Measurements from ENCODE around the gene MGLL.
"Not testable (repeated sequence)": the region's sequence is repeated elsewhere in the genome, so short reads cannot be mapped to it uniquely, and the experiment has no call there.

Gene MGLL

DNA sequence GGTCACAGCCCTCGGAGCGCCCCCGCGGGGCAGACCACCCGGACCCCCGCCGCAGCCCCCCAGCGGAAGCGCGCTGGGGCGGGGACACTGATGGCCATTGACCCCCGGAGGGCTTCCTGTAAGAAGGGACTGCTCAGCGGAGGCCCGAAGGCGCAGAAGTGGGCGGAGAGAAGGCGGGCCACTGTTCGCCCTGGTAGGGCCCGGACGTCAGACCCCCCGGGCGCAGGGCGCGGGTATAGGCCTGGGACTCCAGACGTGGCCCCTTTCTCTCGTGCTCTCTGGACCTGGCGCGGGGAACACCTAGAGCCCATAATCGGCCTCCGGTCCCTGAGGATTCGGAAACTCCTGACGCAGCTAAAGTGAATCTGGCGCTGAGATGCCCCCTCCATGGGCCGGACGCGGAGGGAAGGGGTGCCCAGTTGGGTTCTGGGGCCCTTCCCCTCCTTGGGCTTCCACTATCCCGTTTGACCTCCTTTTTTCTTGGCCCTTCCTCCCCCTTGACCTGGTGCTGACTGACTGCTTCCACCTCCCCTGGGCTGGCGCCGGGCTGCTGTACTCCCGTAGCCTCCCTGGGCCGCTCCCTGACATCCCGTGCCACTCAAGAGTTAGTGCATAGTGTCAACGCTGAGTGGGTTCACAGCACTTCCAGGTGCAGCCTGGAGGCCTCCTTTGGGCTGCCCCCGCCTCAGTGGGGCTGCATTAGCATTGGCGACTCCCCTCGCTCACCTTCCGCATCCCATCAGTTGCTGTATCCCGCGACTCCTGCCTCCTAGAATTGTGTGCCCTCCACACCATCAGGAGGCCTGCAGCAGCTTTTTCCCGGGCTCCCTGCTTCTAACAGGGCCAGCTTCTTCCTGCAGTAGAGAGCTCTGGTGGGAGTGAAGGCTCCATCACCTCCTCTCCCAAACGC is 148.9 kb downstream of the MGLL start:
- peak; percentile 49 for DNase-seq (ENCODE audit: low spot score)

DNA sequence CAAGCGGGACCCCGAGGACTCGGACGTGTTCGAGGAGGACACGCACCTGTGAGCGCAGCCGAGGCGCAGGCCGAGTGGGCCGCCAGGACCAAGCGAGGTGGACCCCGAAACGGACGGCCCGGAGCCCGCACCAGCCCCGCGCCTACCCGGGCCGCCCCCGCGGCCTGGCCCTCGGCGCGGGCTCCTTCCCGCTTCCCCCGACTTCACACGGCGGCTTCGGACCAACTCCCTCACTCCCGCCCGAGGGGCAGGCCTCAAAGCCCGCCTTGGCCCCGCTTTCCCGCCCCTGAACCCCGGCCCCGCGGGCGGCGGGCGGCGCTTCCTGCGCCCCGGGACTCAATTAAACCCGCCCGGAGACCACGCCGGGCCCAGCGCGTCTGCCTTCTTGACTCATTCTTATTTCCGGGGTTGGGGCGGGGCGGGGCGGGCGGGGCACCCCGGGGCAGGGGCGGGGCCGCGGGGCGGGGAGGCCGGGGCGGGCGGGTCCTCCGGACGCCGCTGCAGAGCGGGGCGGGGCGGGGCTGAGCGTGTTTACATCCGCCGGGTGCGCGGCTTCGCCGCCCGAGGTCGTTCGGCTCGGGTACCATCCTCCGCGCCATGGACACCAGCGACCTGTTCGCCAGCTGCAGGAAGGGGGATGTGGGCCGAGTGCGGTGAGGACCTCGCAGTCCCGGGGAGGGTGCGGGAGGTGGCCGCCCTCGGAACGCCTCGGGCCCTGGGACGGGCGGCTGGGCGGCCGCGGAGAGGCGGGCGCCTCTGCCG is 149.7 kb downstream of the MGLL start, which contains the start of gene ABTB1:
ABTB1 (plus strand) TSS at position 524 of the 762 bp plus-strand sequence; CDS start at position 598, 74 bp downstream.
- DNase-seq (ENCODE audit: low spot score): peak; percentile 86

DNA sequence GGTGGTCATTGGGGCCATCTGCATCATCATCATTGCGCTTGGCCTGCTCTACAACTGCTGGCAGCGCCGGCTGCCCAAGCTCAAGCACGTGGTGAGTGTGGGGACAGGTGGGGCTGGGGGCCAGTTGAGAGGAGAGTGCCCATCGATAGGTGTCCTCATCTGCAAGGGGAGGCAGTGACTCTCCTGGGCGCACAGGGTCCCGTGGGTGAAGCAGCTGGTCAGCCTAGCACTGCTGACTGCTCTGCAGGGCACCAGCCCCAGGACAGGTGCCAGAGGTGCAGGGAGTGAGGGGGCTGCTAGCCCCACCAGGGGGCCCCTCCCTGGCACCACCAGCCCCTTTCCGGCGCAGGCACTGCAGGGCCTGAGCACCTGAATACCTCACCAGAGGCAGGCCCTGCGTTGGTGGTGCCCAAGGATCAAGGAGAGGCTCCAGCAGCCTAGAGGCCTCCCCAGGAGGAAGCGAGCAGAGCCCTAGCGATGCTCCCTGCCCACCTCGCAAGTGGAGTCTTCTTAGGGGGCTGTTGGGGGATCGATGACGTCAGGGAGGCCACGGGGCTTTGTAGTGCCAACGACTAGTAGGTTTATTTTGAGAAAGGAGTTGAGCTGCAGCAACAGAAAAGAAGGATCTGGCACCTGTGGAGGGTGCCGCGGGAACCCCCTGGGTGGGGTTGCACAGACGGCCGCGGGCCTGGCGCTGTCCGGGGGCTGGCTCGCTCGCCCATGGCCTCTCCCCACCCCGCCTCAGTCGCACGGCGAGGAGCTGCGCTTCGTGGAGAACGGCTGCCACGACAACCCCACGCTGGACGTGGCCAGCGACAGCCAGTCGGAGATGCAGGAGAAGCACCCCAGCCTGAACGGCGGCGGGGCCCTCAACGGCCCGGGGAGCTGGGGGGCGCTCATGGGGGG is 150.5 kb downstream of the MGLL start:
- peak; percentile 19 for DNase-seq (ENCODE audit: low spot score)

DNA sequence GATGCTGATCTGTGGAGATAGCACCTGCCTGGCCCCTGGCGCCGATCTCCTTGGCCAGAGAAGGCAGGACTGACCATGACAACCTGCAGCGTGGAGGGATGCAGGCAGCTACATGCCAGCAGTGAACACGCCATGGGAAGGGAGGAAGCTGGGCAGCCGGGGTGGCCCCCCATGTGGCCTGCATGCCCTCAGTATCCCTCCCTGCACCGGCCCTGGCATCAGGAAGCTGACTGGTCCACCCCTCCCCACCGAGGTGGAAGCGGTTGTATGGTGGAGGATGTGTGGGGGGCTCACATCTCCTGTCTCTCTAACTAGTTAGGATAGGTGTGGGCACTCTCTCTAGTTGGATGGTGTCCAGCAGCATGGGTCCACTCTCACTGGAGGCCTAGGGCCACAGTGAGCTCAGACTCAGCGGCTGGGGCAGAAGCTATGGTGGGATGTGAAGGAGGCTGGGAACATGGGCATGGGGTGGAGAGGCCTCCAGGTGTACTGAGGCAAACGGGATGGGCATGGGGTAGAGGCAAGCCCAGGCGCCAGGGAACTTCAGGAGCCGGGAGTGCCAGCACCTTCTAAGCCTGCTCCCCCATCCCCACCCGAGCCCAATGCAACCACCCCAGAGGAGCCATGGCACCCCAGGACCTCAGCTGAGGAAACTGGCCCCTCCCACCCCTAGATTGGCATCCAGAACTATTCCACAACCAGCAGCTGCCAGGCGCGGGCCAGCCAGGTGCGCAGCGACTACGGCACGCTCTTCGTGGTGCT is 151.4 kb downstream of the MGLL start:
- no peak for DNase-seq (ENCODE audit: low spot score)

DNA sequence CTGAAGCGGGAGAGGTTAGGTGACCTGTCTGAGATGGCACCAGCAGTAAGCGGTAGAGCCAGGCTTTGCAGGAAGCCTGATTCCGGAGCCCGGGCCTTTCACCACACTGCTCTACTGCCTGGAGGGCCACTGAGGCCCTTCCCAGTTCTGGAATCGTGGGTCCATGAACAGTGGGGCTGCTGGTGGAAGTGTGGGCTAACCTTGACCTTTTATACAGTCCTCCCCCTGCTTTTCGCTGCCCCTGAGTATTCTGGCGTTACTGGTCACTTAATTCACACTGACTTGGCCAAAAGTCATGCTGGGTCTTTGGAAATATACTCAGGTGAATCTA is 152.1 kb downstream of the MGLL start:
- DNase-seq (ENCODE audit: low spot score): no peak

DNA sequence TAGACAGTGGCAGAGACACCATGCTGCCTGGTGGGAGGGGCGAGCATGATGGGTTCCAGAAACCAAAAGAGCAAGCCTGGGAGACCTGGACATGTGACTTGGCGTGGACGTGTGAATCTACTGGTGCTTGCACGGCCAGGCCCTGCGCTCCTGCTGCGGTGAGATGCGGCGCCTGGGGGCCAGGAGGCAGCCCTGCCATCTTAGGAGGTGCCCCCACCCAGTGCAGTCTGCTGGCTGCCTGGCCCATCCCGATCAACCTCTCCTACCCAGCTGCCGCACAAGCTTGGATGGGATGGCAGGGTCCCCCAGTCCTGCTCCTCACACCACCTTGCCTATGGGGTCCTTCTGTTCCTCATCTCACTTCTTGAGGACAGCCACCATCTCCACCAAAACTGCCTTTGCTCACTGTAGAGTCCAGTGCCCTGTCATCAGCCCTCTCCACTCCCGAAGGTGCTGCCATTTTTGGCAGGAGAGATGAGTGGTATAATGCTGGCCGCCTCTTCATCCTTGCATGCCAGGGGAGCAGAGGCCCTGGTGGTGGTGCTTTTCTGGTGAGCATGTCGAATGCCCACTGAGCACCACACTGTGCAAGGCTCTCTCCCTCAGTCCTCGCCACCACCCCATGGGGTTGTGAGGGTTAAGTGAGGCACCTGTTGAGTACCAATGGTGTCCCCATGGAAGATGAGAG is 152.6 kb downstream of the MGLL start:
- DNase-seq (ENCODE audit: low spot score): no peak

GRCh38 chr3:127668906-127669305 is 153.4 kb downstream of the MGLL start:
- no peak for DNase-seq (ENCODE audit: low spot score)

DNA sequence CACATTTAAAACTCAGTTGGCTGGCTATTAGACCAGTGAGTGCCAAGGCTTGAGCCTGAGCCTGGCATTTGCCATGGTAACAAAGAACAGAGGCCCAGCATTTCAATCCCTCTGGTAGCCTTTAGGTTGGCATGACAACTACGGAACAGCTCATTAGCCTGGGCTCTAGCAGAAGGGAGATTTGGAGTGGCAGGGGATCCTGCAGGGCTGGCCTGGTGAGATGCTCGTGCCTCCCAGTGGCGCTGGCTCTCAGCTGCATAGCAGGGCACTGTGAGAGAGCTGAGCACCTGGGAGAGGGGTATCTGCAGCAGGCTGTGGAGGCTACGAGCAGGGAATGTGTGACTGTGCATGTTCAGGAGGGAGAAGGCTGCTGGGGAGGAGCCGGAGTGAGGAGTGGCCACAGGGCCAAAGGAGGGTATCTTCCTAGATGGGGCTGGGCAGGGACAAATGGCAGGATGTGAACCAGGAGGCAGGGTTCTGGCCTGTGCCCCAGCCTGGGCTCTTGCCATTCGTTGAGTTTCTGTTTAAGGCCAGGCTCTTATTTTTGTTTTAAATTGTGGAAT is 155.1 kb downstream of the MGLL start:
- no peak for DNase-seq (ENCODE audit: low spot score)

DNA sequence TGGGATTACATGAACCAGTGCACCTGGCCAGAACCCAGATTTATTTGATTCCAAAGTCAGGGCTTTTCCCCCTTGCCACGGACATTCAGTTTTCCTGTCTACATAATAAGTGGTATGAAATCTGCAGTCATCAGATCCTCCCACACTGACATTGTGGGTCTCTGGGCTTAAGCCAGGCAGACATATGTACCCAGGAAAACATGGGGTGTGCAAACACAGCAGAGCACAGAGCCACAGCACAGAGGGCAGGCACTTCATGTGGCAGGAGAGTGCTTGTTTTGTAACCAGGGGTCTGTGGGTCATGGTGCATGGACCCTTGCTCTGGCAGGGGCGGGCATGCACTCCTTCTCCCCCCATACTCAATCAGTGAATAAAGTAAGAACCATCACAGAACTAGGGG is 155.6 kb downstream of the MGLL start:
- DNase-seq (ENCODE audit: low spot score): no peak

- no peak for DNase-seq (ENCODE audit: low spot score)
Measured at GRCh38 chr3:127665586-127665985, 156.7 kb downstream of the MGLL start.

- DNase-seq (ENCODE audit: low spot score): no peak
Measured at GRCh38 chr3:127665165-127665564, 157.2 kb downstream of the MGLL start.

DNA sequence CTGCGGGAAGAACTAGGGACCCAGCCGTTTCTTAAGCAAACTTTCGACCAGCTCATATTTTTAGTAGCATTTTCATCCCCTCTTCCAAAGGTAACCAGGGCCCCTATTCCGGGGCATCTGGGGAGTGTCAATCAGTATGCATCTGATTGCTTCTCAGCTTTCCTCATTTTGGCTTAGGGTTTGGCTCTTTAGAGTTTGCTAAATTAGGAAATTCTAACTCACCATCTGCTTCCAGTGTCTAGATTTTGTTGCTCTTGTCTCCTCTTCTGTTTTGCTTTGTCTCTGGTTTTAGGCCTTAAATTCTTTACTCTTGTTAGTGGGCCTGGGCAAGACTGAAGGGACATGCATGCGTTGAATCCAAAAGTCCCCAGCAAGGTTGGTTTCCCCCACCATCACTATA is 159.2 kb downstream of the MGLL start:
- no peak for DNase-seq (ENCODE audit: low spot score)

DNA sequence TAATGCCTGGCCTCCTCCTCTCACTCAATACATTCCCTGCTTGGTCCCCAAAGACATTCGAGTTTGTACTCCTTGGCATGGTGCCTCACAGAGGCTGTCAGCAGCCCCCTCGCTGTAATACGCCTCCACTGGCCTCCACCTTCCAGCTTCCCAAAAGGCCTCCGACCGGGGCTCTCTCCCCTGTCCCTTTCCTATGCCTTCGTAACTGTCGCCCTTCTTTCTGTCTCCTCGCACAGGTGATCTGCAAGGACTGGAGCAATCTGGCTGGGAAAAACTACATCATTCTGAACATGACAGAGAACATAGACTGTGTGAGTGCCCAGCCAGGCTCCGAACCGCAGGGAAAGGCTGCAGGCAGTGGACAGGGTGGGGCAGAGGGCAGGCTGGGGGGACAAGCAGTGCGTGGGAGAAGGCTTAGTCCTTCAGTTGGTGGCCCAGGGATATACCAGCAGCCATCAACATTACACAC is 160.3 kb downstream of the MGLL start:
- DNase-seq (ENCODE audit: low spot score): no peak

DNA sequence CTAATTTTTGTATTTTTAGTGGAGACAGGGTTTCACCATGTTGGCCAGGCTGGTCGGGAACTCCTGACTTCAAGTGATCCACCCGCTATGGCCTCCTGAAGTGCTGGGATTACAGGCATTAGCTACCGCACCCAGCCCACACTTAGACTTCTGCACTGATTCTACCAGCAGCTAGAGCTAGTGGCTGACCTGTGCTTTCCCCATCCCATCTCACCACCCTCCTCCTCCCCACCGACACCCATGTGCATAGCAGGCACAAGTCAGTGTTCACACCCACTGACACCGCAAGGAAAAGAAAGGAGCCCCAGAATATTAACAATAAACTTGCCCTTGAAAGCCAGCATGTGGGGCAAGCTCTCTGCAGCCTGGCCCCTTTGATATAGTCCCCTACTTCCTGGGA is 160.7 kb downstream of the MGLL start:
- DNase-seq (ENCODE audit: low spot score): no peak

DNA sequence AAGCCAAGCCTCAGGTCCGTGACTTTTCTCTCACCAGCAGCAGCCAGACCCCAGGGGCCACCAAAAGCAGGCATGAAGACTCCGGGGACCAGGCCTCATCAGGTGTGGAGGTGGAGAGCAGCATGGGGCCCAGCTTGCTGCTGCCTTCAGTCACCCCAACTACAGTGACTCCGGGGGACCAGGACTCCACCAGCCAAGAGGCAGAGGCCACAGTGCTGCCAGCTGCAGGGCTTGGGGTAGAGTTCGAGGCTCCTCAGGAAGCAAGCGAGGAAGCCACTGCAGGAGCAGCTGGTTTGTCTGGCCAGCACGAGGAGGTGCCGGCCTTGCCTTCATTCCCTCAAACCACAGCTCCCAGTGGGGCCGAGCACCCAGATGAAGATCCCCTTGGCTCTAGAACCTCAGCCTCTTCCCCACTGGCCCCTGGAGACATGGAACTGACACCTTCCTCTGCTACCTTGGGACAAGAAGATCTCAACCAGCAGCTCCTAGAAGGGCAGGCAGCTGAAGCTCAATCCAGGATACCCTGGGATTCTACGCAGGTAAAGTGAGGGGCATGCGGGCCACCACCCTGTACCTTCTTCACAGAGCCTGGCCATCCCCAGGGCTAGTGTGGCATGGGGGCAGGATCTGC is 161.6 kb downstream of the MGLL start:
- DNase-seq (ENCODE audit: low spot score): no peak

DNA sequence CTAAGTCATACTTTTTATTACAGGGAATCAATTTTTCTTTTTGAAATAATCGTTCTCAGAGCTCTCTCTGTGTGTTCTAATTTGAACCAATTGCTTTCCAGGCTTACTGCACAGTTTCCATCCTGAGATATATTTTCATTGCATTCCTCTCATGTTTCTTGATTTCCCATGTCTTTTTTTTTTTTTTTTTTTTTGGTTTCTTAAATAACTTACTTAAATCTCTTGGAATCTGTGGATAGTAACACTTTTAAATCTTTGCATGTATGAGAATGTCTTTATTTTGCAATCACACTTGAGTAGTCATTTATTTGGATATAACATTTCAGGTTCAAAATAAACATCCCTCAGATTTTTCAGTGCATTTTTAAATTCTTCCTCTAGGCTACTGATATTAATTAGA is 164.1 kb downstream of the MGLL start:
- DNase-seq (ENCODE audit: low spot score): no peak

DNA sequence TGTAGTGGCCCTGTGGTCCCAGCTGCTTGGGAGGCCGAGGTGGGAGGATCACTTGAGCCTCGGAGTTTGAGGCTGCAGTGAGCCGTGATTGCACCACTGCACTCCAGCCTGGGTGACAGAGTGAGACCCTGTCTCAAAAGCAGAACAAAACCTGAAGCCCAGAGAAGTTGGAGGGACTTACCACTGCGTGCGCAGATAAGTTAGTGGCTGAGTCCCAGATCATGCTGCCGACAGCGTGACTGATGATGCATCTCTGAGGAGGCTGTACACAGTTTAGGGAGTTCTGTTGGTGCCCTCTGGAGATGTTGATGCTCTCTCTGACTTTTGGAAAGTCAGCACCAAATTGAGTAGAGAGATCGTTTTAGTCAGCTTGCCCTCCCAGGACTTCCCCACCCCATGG is 165.4 kb downstream of the MGLL start:
- no peak for DNase-seq (ENCODE audit: low spot score)

DNA sequence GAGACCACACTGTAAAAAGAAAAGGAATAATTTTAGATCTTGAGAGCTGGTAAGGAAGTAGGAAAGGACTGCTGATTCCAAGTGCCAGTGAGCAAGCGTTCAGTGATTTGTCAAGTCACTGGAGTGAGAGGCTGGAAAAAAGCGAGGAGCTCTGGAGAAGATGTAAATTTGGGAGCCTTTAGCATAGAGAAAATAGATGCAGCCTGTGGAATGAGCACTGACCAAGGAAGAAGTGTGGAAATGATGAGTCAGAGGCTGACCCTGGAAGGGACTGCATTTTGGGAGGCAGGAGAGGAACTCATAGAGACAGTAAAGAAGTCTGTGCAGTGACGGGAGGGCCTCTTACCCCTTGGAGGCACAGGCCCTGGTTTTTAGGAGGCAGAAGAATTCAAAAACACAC is 166.7 kb downstream of the MGLL start:
- no peak for DNase-seq (ENCODE audit: low spot score)

GRCh38 chr3:127654993-127655392 is 167.3 kb downstream of the MGLL start:
- not testable (repeated sequence) for DNase-seq (ENCODE audit: low spot score)

DNA sequence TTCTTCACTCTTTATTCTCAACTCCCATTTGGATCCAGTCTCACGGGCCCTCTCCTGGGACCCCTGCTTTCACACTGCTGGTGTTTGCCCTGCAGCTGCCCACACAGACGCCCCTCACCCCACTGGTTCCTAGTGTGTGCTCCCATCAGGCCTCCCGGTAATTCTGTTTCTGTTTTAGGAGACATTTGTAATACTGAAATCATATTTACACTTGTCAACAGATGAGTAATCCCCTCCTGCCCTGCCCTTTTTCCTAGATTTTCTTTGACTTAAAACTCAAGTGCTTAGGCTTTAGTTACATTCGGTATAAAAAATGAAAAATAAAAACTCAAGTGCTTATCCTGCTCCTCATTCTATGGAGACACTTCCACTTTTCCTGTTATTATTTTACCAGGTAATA is 167.9 kb downstream of the MGLL start:
- DNase-seq (ENCODE audit: low spot score): no peak
